ENCODE measurements around the gene ZNF678. TPM values are rescaled to one million over a fixed set of nuclear protein-coding genes. Genes with fewer than 3 reads are reported as not detected.

ZNF678 gene
- total RNA-seq, 1 experiment from 2014 or later = 4.1 TPM

- BruUV-seq (replicated peaks) = no TSS peak
- H3K27ac ChIP-seq = no peak overlapping the region
- H3K79me2 ChIP-seq (ENCODE audit: low read depth) = no peaks in the 10 kb centered on the region
- no peaks in the 10 kb centered on the region for H3K36me3 ChIP-seq (ENCODE audit: low read depth)
- H4K20me1 ChIP-seq (ENCODE audit: insufficient read depth) = no peaks in the 10 kb centered on the region
- no peak for DNase-seq
- H3K4me1 ChIP-seq (replicated peaks; ENCODE audit: insufficient read depth) = no peaks in the 10 kb centered on the region
- H3K4me2 ChIP-seq = no peak overlapping the region
- H3K4me3 ChIP-seq = no peak overlapping the region
- no peaks in the 10 kb centered on the region for H3K27me3 ChIP-seq (ENCODE audit: insufficient read depth, low read depth)
- CTCF ChIA-PET = no interaction called here
- intact Hi-C loops (cut with micrococcal nuclease; ENCODE audit: unreplicated experiment) = no loop called here
- peaks cover 11% of the 10 kb centered on the region; the same call in 1 of the 2 replicates for H3K9me3 ChIP-seq (ENCODE audit: insufficient read depth, low read depth)
- no peaks in the 10 kb centered on the region for H3F3A ChIP-seq (ENCODE audit: insufficient read depth, low read depth)
- no peak overlapping the region for H2AFZ ChIP-seq
- POLR2A ChIA-PET (ENCODE audit: unreplicated experiment) = no interaction called here
- H3K9me2 ChIP-seq (ENCODE audit: insufficient read depth) = no peaks in the 10 kb centered on the region
- TF ChIP-seq, protein P1, sequence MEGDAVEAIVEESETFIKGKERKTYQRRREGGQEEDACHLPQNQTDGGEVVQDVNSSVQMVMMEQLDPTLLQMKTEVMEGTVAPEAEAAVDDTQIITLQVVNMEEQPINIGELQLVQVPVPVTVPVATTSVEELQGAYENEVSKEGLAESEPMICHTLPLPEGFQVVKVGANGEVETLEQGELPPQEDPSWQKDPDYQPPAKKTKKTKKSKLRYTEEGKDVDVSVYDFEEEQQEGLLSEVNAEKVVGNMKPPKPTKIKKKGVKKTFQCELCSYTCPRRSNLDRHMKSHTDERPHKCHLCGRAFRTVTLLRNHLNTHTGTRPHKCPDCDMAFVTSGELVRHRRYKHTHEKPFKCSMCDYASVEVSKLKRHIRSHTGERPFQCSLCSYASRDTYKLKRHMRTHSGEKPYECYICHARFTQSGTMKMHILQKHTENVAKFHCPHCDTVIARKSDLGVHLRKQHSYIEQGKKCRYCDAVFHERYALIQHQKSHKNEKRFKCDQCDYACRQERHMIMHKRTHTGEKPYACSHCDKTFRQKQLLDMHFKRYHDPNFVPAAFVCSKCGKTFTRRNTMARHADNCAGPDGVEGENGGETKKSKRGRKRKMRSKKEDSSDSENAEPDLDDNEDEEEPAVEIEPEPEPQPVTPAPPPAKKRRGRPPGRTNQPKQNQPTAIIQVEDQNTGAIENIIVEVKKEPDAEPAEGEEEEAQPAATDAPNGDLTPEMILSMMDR (conservative IDR thresholded peaks at IDR 0.05) = no peak
- TF ChIP-seq EZH2 (IDR thresholded peaks at IDR 0.05; ENCODE audit: low read depth) = no peak
These were observed 72.2 kb downstream of the ZNF678 start for GRCh38 chr1:227635596-227635995.

GRCh38 chr1:227654431-227654830, 91.1 kb downstream of the ZNF678 start:
- POLR2A ChIA-PET (ENCODE audit: unreplicated experiment) = no interaction called here
- Histone ChIP-seq H3K27me3 (ENCODE audit: insufficient read depth, low read depth) (no peaks in the 10 kb centered on the region), H3K4me1 (replicated peaks; ENCODE audit: insufficient read depth) (no peaks in the 10 kb centered on the region), H3F3A (ENCODE audit: insufficient read depth, low read depth) (peaks cover 12% of the 10 kb centered on the region), H2AFZ (no peak overlapping the region), H4K20me1 (ENCODE audit: insufficient read depth) (no peaks in the 10 kb centered on the region), H3K9me3 (ENCODE audit: insufficient read depth, low read depth) (peaks cover 82% of the 10 kb centered on the region), H3K9me2 (ENCODE audit: insufficient read depth) (no peaks in the 10 kb centered on the region), H3K36me3 (ENCODE audit: low read depth) (peaks cover 15% of the 10 kb centered on the region; the same call in 1 of the 2 replicates), H3K27ac (no peak overlapping the region), H3K4me3 (no peak overlapping the region), H3K4me2 (no peak overlapping the region), H3K79me2 (ENCODE audit: low read depth) (no peaks in the 10 kb centered on the region)
- intact Hi-C loops (cut with micrococcal nuclease; ENCODE audit: unreplicated experiment) = loop anchor here (1.0 kb wide), 1 partner anchor 292 kb away; no protein-coding TSS in a partner anchor
- CTCF ChIA-PET = no interaction called here
- no peak for DNase-seq
- TF ChIP-seq, protein P1 (conservative IDR thresholded peaks at IDR 0.05) = no peak
- TF ChIP-seq EZH2 (IDR thresholded peaks at IDR 0.05; ENCODE audit: low read depth) = no peak
- no TSS peak for BruUV-seq (replicated peaks)

- H3K4me2 ChIP-seq = no peak overlapping the region
- no peak overlapping the region for H2AFZ ChIP-seq
- H3K4me3 ChIP-seq = no peak overlapping the region
- H3K27ac ChIP-seq = no peak overlapping the region
- no peaks in the 10 kb centered on the region for H3K4me1 ChIP-seq (replicated peaks; ENCODE audit: insufficient read depth)
- ChIA-PET CTCF (no interaction called here), POLR2A (ENCODE audit: unreplicated experiment) (no interaction called here)
- no peaks in the 10 kb centered on the region for H3K27me3 ChIP-seq (ENCODE audit: insufficient read depth, low read depth)
- no peak for DNase-seq
- H3K9me3 ChIP-seq (ENCODE audit: insufficient read depth, low read depth) = peaks cover 80% of the 10 kb centered on the region
- H4K20me1 ChIP-seq (ENCODE audit: insufficient read depth) = no peaks in the 10 kb centered on the region
- BruUV-seq (replicated peaks) = no TSS peak
- TF ChIP-seq EZH2 (IDR thresholded peaks at IDR 0.05; ENCODE audit: low read depth) = no peak
- TF ChIP-seq, protein P1 (conservative IDR thresholded peaks at IDR 0.05) = no peak
- peaks cover 14% of the 10 kb centered on the region; the same call in 1 of the 2 replicates for H3K36me3 ChIP-seq (ENCODE audit: low read depth)
- no peaks in the 10 kb centered on the region for H3K79me2 ChIP-seq (ENCODE audit: low read depth)
- H3F3A ChIP-seq (ENCODE audit: insufficient read depth, low read depth) = peaks cover 12% of the 10 kb centered on the region
- intact Hi-C loops (cut with micrococcal nuclease; ENCODE audit: unreplicated experiment) = loop anchor here (1.0 kb wide), 1 partner anchor 291 kb away; no protein-coding TSS in a partner anchor
- no peaks in the 10 kb centered on the region for H3K9me2 ChIP-seq (ENCODE audit: insufficient read depth)
These were observed 91.7 kb downstream of the ZNF678 start for GRCh38 chr1:227654858-227655752.

Measured in PC-9 (cell line).